Lower leg skin (tissue), 3 donors: ENCODE results near the gene PDGFA.

Source experiments
- POLR2A ChIP-seq, 2 donors: fragments of 450-650 bp; IDR thresholded peaks; one replicate each; pipeline ENCODE4 v1.6.1; 2016 to 2017; ENCODE audit warnings: antibody characterized with exemption in 2 of 2, mild to moderate bottlenecking in 1 of 2, moderate library complexity in 1 of 2
- TF ChIP-seq, protein P1 (sequence below), 3 donors: fragments of 450-650 bp; IDR thresholded peaks; one replicate each; pipeline ENCODE4 v1.5.1; 2016; ENCODE audit warnings: antibody characterized with exemption in 3 of 3, mild to moderate bottlenecking in 3 of 3, moderate library complexity in 2 of 3

DNA sequence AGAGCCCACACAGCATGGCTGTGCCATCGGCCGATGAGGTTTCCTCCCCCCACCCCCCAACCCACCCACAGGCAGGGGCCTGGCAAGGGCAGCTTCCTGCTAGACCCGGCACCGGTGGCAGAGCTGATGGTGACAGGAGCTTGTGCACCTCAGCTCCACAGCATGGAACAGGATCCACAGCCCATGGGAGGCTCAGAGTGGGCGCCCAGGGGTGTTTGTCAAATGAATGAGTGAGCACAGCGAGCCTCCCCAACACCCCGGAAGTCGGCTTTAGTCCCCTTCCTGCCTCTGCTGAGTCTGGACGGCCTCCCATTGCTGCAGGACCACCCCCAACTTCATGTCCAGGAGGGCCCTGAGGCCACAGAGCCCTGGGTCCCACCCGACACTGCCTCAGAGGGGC, 68.9 kb downstream of the PDGFA start:
- TF ChIP-seq, protein P1, sequence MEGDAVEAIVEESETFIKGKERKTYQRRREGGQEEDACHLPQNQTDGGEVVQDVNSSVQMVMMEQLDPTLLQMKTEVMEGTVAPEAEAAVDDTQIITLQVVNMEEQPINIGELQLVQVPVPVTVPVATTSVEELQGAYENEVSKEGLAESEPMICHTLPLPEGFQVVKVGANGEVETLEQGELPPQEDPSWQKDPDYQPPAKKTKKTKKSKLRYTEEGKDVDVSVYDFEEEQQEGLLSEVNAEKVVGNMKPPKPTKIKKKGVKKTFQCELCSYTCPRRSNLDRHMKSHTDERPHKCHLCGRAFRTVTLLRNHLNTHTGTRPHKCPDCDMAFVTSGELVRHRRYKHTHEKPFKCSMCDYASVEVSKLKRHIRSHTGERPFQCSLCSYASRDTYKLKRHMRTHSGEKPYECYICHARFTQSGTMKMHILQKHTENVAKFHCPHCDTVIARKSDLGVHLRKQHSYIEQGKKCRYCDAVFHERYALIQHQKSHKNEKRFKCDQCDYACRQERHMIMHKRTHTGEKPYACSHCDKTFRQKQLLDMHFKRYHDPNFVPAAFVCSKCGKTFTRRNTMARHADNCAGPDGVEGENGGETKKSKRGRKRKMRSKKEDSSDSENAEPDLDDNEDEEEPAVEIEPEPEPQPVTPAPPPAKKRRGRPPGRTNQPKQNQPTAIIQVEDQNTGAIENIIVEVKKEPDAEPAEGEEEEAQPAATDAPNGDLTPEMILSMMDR (IDR thresholded peaks at IDR 0.05): no peak
- TF ChIP-seq POLR2A (IDR thresholded peaks at IDR 0.05): no peak
